GM23338 (cell line): ENCODE data around the gene CCDC150. TPM values are rescaled to one million over a fixed set of nuclear protein-coding genes. Genes with fewer than 3 reads are reported as not detected.

Experiments used
- ATAC-seq: fragments of 200-7000 bp; cut with Tn5 transposase; 3 replicates; pipeline ENCODE4 v1.9.1; 2020
- DNase-seq: peaks from one replicate; pipeline ENCODE4 v3.0.0-alpha.2; 2015; ENCODE audit warnings: low spot score
- H2AFZ ChIP-seq: fragments of 200-600 bp; sonication (generic); 2 replicates; pipeline ENCODE4 v1.8.0; 2016; ENCODE audit warnings: antibody characterized with exemption, mild to moderate bottlenecking, moderate library complexity
- H3F3A ChIP-seq: fragments of 200-600 bp; sonication (generic); replicated peaks from 2 replicates; pipeline ENCODE4 v1.8.0; 2017; ENCODE audit warnings: antibody characterized with exemption, mixed run types, low read depth
- H3K27ac ChIP-seq: fragments of 200-600 bp; sonication (generic); 2 replicates; pipeline ENCODE4 v1.6.1; 2016; ENCODE audit warnings: low read depth
- H3K27me3 ChIP-seq: fragments of 200-600 bp; sonication (generic); 2 replicates; pipeline ENCODE4 v1.8.0; 2016; ENCODE audit warnings: mild to moderate bottlenecking, mixed run types, moderate library complexity; ENCODE audit not compliant: insufficient read depth
- H3K36me3 ChIP-seq: fragments of 200-600 bp; sonication (generic); 2 replicates; pipeline ENCODE4 v1.8.0; 2016; ENCODE audit warnings: mild to moderate bottlenecking; ENCODE audit not compliant: insufficient read depth
- H3K4me1 ChIP-seq: fragments of 200-600 bp; sonication (generic); 2 replicates; pipeline ENCODE4 v1.8.0; 2016; ENCODE audit warnings: mild to moderate bottlenecking, moderate library complexity; ENCODE audit not compliant: insufficient read depth
- H3K4me2 ChIP-seq: fragments of 200-600 bp; sonication (generic); 2 replicates; pipeline ENCODE4 v1.7.1; 2017; ENCODE audit warnings: mixed run types
- H3K4me3 ChIP-seq: fragments of 200-600 bp; sonication (generic); 2 replicates; pipeline ENCODE4 v1.6.1; 2016; ENCODE audit warnings: mixed run types
- H3K79me2 ChIP-seq: fragments of 200-600 bp; sonication (generic); replicated peaks from 2 replicates; pipeline ENCODE4 v1.8.0; 2017; ENCODE audit warnings: mild to moderate bottlenecking; ENCODE audit not compliant: insufficient read depth
- H3K9me2 ChIP-seq: fragments of 200-600 bp; sonication (generic); 2 replicates; pipeline ENCODE4 v1.8.0; 2017; ENCODE audit not compliant: insufficient read depth
- H4K20me1 ChIP-seq: fragments of 200-600 bp; sonication (generic); replicated peaks from 2 replicates; pipeline ENCODE4 v1.8.0; 2017; ENCODE audit warnings: mild to moderate bottlenecking; ENCODE audit not compliant: insufficient read depth
- H3K27ac Mint-ChIP-seq: 2 replicates; pipeline ENCODE4 v1.8.0; 2020; ENCODE audit warnings: inconsistent platforms, mild to moderate bottlenecking, moderate library complexity, mixed read lengths
- H3K27me3 Mint-ChIP-seq: 3 replicates; pipeline ENCODE4 v1.8.0; 2022; ENCODE audit warnings: low read depth, mild to moderate bottlenecking, moderate library complexity, mixed read lengths, inconsistent platforms; ENCODE audit not compliant: insufficient read depth, poor library complexity
- H3K36me3 Mint-ChIP-seq: 3 replicates; pipeline ENCODE4 v1.8.0; 2021; ENCODE audit warnings: low read depth, mild to moderate bottlenecking, inconsistent platforms, moderate library complexity, mixed read lengths
- H3K4me1 Mint-ChIP-seq: 3 replicates; pipeline ENCODE4 v1.8.0; 2020; ENCODE audit warnings: mild to moderate bottlenecking, inconsistent platforms, mixed read lengths
- H3K4me3 Mint-ChIP-seq: 3 replicates; pipeline ENCODE4 v1.8.0; 2021; ENCODE audit warnings: moderate library complexity, mild to moderate bottlenecking, inconsistent platforms, mixed read lengths
- H3K9me3 Mint-ChIP-seq: 3 replicates; pipeline ENCODE4 v1.8.0; 2020; ENCODE audit warnings: moderate library complexity, mild to moderate bottlenecking, inconsistent platforms, mixed read lengths
- CREB1 ChIP-seq: fragments of 250-450 bp; sonication (Bioruptor Pico); IDR thresholded peaks from 2 replicates; pipeline ENCODE4 v1.5.0; 2020; ENCODE audit warnings: low read depth, mild to moderate bottlenecking, moderate library complexity
- CTCF ChIP-seq, 2 experiments: fragments of 200-600 bp in 1 of 2; sonication (generic) in 1 of 2; conservative IDR thresholded peaks; 2 replicates each; pipeline versions ENCODE4 v1.5.1 to v1.6.1; 2016 to 2017; ENCODE audit warnings: antibody characterized with exemption in 2 of 2, low read depth in 2 of 2, mild to moderate bottlenecking in 2 of 2, moderate library complexity in 1 of 2
- ETS1 ChIP-seq: IDR thresholded peaks from 2 replicates; pipeline ENCODE4 v1.6.1; 2016; ENCODE audit warnings: antibody characterized with exemption
- EZH2phosphoT487 ChIP-seq: fragments of 200-600 bp; sonication (generic); IDR thresholded peaks from one replicate; pipeline ENCODE4 v1.8.1; 2018; ENCODE audit warnings: antibody characterized with exemption; ENCODE audit not compliant: unreplicated experiment
- JUNB ChIP-seq: IDR thresholded peaks from one replicate; pipeline ENCODE4 v1.6.1; 2016; ENCODE audit warnings: antibody characterized with exemption; ENCODE audit not compliant: unreplicated experiment
- POLR2AphosphoS5 ChIP-seq: IDR thresholded peaks from 2 replicates; pipeline ENCODE4 v1.6.1; 2016; ENCODE audit warnings: antibody characterized with exemption, low read depth
- REST ChIP-seq: IDR thresholded peaks from one replicate; pipeline ENCODE4 v1.6.1; 2018; ENCODE audit warnings: antibody characterized with exemption; ENCODE audit not compliant: unreplicated experiment
- ZNF114 ChIP-seq: fragments of 250-450 bp; sonication (Bioruptor Pico); IDR thresholded peaks from 2 replicates; pipeline ENCODE4 v1.5.0; 2020; ENCODE audit warnings: mild to moderate bottlenecking, moderate library complexity
- ZNF331 ChIP-seq: fragments of 250-450 bp; sonication (Bioruptor Pico); IDR thresholded peaks from 2 replicates; pipeline ENCODE4 v1.5.0; 2020; ENCODE audit warnings: low read depth, mild to moderate bottlenecking, moderate library complexity
- ZNF462 ChIP-seq: fragments of 250-450 bp; sonication (Bioruptor Pico); IDR thresholded peaks from 2 replicates; pipeline ENCODE4 v1.5.0; 2020; ENCODE audit warnings: mild to moderate bottlenecking, moderate library complexity
- long read RNA-seq: library from polyadenylated mRNA; unstranded; transcript quantifications from one replicate; pipeline ENCODE4 v2.0.0, GENCODE V29; 2020; ENCODE audit not compliant: unreplicated experiment
- polyA plus RNA-seq: library from polyadenylated mRNA; unstranded; fragments of >200 nt; fragmentation: Nextera tagmentation; extraction: Ambion mirVana; gene quantifications from 2 replicates; pipeline ENCODE4 v1.2.1, GENCODE V29; 2016
- total RNA-seq: library from RNA; depleted of rRNA; stranded (reverse); fragments of >200 nt; shearing (Covaris generic); gene quantifications from 2 replicates; pipeline ENCODE4 v1.2.3, GENCODE V29; 2014; rRNA removed

The CCDC150 gene
- 30.2 and 56.3 TPM in 2 replicates for total RNA-seq
- 44.2 and 68.3 TPM in 2 replicates for polyA plus RNA-seq
- long read RNA-seq, partial matches to known transcripts: 2 of 12 reads
- long read RNA-seq, other reads (novel, unspliced or antisense): 10 of 12 reads

- Mint-ChIP-seq H3K36me3 (peaks cover 5% of the 10 kb centered on the region; the same call in 1 of the 3 replicates), H3K27ac (peak within 1 kb of the TSS; percentile 91), H3K4me1 (peaks cover 25% of the 10 kb centered on the region), H3K4me3 (peak within 1 kb of the TSS; percentile 84), H3K9me3 (peaks cover 3% of the 10 kb centered on the region; the same call in 1 of the 3 replicates), H3K27me3 (peaks cover 3% of the 10 kb centered on the region)
- DNase-seq (peak; percentile 96), ATAC-seq (peak; percentile 98)
- H3F3A ChIP-seq: no peaks in the 10 kb centered on the region
- TF ChIP-seq CTCF (conservative IDR thresholded peaks at IDR 0.05; ENCODE audit: low read depth in 2 of 2) (peak; percentile 18 to 21; a peak in 2 of 4 replicates), EZH2phosphoT487 (no peak), ZNF331 (CRISPR knock-in tag) (no peak), POLR2AphosphoS5 (peak; percentile 94), REST (no peak), ZNF462 (CRISPR knock-in tag) (no peak), JUNB (no peak), ZNF114 (CRISPR knock-in tag) (no peak), CREB1 (CRISPR knock-in tag) (peak; percentile 96), ETS1 (peak; percentile 97)
- H4K20me1 ChIP-seq: no peaks in the 10 kb centered on the region
- H3K27me3 ChIP-seq: no peaks in the 10 kb centered on the region
- no peaks in the 10 kb centered on the region for H3K36me3 ChIP-seq
- peak within 1 kb of the TSS; percentile 83; the same call in 1 of the 2 replicates for H2AFZ ChIP-seq
- H3K4me1 ChIP-seq: peaks cover 18% of the 10 kb centered on the region
- peaks cover 44% of the 10 kb centered on the region for H3K79me2 ChIP-seq
- peak within 1 kb of the TSS; percentile 88 for H3K4me2 ChIP-seq
- no peaks in the 10 kb centered on the region for H3K9me2 ChIP-seq
- H3K27ac ChIP-seq: peak within 1 kb of the TSS; percentile 83
- H3K4me3 ChIP-seq: peak within 1 kb of the TSS; percentile 67
These were observed at the start of gene CCDC150 for GRCh38 chr2:196639180-196640030. Gene CCDC150 (plus strand): TSS chr2:196639715. CDS start chr2:196639767, 52 bp downstream.
